HG03442 (cell line): ENCODE results near the gene METTL24.
"Not testable (repeated sequence)": the region's sequence is repeated elsewhere in the genome, so short reads cannot be mapped to it uniquely, and the experiment has no call there.

Experiments used
- ATAC-seq: cut with Tn5 transposase; IDR thresholded peaks from one replicate; pipeline ENCODE4 v1.9.1; 2021; ENCODE audit warnings: mild to moderate bottlenecking, moderate library complexity; ENCODE audit not compliant: unreplicated experiment

The METTL24 gene

GRCh38 chr6:110363748-110364147, 5.6 kb upstream of the METTL24 start:
- no peak for ATAC-seq

GRCh38 chr6:110360676-110361075, 2.5 kb upstream of the METTL24 start:
- ATAC-seq: no peak

GRCh38 chr6:110359556-110359955, 1.4 kb upstream of the METTL24 start:
- no peak for ATAC-seq

- no peak for ATAC-seq
These were observed 508 bp upstream of the METTL24 start for GRCh38 chr6:110358553-110359160.

- no peak for ATAC-seq
These were observed 868 bp downstream of the METTL24 start for GRCh38 chr6:110357298-110357663.

- ATAC-seq: no peak
These were observed 1.4 kb downstream of the METTL24 start for GRCh38 chr6:110356778-110357177.

GRCh38 chr6:110355727-110356126, 2.4 kb downstream of the METTL24 start:
- ATAC-seq: no peak

GRCh38 chr6:110355022-110355421, 3.1 kb downstream of the METTL24 start:
- ATAC-seq: no peak

GRCh38 chr6:110354153-110354552, 4.0 kb downstream of the METTL24 start:
- no peak for ATAC-seq

GRCh38 chr6:110353457-110354001, 4.6 kb downstream of the METTL24 start:
- no peak for ATAC-seq

GRCh38 chr6:110352563-110353262, 5.4 kb downstream of the METTL24 start:
- no peak for ATAC-seq

- no peak for ATAC-seq
These were observed 6.2 kb downstream of the METTL24 start for GRCh38 chr6:110351986-110352385.

- ATAC-seq: no peak
These were observed 6.6 kb downstream of the METTL24 start for GRCh38 chr6:110351546-110351945.

GRCh38 chr6:110350593-110350992, 7.6 kb downstream of the METTL24 start:
- ATAC-seq: not testable (repeated sequence)

GRCh38 chr6:110348961-110349690, 9.0 kb downstream of the METTL24 start:
- no peak for ATAC-seq

GRCh38 chr6:110345025-110345424, 13.1 kb downstream of the METTL24 start:
- no peak for ATAC-seq

GRCh38 chr6:110342759-110343158, 15.4 kb downstream of the METTL24 start:
- no peak for ATAC-seq

GRCh38 chr6:110341663-110342596, 16.2 kb downstream of the METTL24 start:
- ATAC-seq: no peak

GRCh38 chr6:110341067-110341466, 17.1 kb downstream of the METTL24 start:
- no peak for ATAC-seq

GRCh38 chr6:110340392-110340965, 17.7 kb downstream of the METTL24 start:
- no peak for ATAC-seq
